ENCODE results near the gene BFAR. TPM values are rescaled to one million over a fixed set of nuclear protein-coding genes. Genes with fewer than 3 reads are reported as not detected.

Gene BFAR
- polyA plus RNA-seq, 1 donor (not counting 4 experiments of a cell fraction or from before 2014, with no cell fraction given), result 92.3 TPM

DNA sequence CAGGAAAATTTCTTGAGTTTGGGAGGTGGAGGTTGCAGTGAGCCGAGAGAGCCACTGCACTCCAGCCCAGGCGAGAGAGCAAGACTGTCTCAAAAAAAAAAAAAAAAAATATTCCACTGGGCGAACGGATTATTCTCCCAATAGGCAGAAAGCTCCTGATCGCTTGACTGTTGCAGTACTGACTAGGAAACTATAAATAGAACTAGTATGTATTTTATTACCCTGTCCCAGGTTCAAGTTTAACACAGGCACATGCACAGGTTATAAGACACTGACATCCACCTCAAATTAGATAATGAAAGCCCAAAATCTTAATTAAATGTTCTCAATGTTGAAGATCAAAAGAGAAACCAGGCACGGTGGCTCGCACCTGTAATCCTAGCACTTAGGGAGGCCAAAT lies 14.2 kb upstream of the BFAR start:
- Histone ChIP-seq H3K9me3 (ENCODE audit: control insufficient read depth, low read depth, low read length) (no peaks in the 10 kb centered on the region), H3K9ac (ENCODE audit: control insufficient read depth, extremely low read depth, insufficient read depth, low read length) (no peak overlapping the region), H3K4me3 (ENCODE audit: control insufficient read depth in 2 of 3, extremely low read depth in 1 of 3, insufficient read depth in 2 of 3, low read depth in 1 of 3, low read length in 3 of 3) (no peak overlapping the region), H4K20me1 (ENCODE audit: control insufficient read depth, extremely low read depth, insufficient read depth, low read length) (no peaks in the 10 kb centered on the region), H3K36me3 (ENCODE audit: control insufficient read depth in 2 of 2, extremely low read depth in 1 of 2, insufficient read depth in 2 of 2, low read length in 2 of 2) (peaks cover 11 to 19% of the 10 kb centered on the region in 2 experiments), H3K4me1 (ENCODE audit: control insufficient read depth, extremely low read depth, insufficient read depth, low read length) (no peaks in the 10 kb centered on the region), H3K4me2 (ENCODE audit: control insufficient read depth, extremely low read depth, insufficient read depth, low read depth, low read length) (no peak overlapping the region), H3K9me1 (ENCODE audit: control insufficient read depth, extremely low read depth, insufficient read depth, low read length) (no peaks in the 10 kb centered on the region), H3K27ac (ENCODE audit: control insufficient read depth, insufficient read depth, low read length) (no peak overlapping the region), H2AFZ (ENCODE audit: control insufficient read depth, low read length) (no peak overlapping the region), H3K27me3 (ENCODE audit: control insufficient read depth, extremely low read depth, insufficient read depth, low read length) (no peaks in the 10 kb centered on the region), H3K79me2 (ENCODE audit: control insufficient read depth, insufficient read depth, low read length) (no peaks in the 10 kb centered on the region)
- DNase-seq (ENCODE audit: low read depth, low spot score), result no peak
- no peak for FAIRE-seq
- no peak for TF ChIP-seq EZH2 (IDR thresholded peaks at IDR 0.05; ENCODE audit: low read length)
- TF ChIP-seq CTCF (optimal IDR thresholded peaks at IDR 0.05 in 1 of 3, IDR thresholded peaks at IDR 0.05 in 1 of 3, conservative IDR thresholded peaks at IDR 0.05 in 1 of 3; ENCODE audit: extremely low read depth in 1 of 3, insufficient read depth in 2 of 3, low read length in 3 of 3), result no peak
- dilution Hi-C loops (cut with MboI; ENCODE audit: extremely low pct_ligation_motif_present, low sequenced_read_pairs), result no loop called here

GRCh38 chr16:14627078-14627477 lies 5.7 kb upstream of the BFAR start:
- H3K27me3 ChIP-seq (ENCODE audit: control insufficient read depth, extremely low read depth, insufficient read depth, low read length), result no peaks in the 10 kb centered on the region
- dilution Hi-C loops (cut with MboI; ENCODE audit: extremely low pct_ligation_motif_present, low sequenced_read_pairs), result no loop called here
- peaks cover 13% of the 10 kb centered on the region for H3K79me2 ChIP-seq (ENCODE audit: control insufficient read depth, insufficient read depth, low read length)
- FAIRE-seq (no peak), DNase-seq (ENCODE audit: low read depth, low spot score) (no peak)
- H3K9me3 ChIP-seq (ENCODE audit: control insufficient read depth, low read depth, low read length), result no peaks in the 10 kb centered on the region
- no peaks in the 10 kb centered on the region for H3K9me1 ChIP-seq (ENCODE audit: control insufficient read depth, extremely low read depth, insufficient read depth, low read length)
- no peak overlapping the region for H2AFZ ChIP-seq (ENCODE audit: control insufficient read depth, low read length)
- TF ChIP-seq EZH2 (IDR thresholded peaks at IDR 0.05; ENCODE audit: low read length), result no peak
- TF ChIP-seq CTCF (optimal IDR thresholded peaks at IDR 0.05 in 1 of 3, IDR thresholded peaks at IDR 0.05 in 1 of 3, conservative IDR thresholded peaks at IDR 0.05 in 1 of 3; ENCODE audit: extremely low read depth in 1 of 3, insufficient read depth in 2 of 3, low read length in 3 of 3), result no peak
- peaks cover 16% of the 10 kb centered on the region for H3K4me1 ChIP-seq (ENCODE audit: control insufficient read depth, extremely low read depth, insufficient read depth, low read length)
- H3K27ac ChIP-seq (ENCODE audit: control insufficient read depth, insufficient read depth, low read length), result no peak overlapping the region
- H4K20me1 ChIP-seq (ENCODE audit: control insufficient read depth, extremely low read depth, insufficient read depth, low read length), result no peaks in the 10 kb centered on the region
- H3K36me3 ChIP-seq (ENCODE audit: control insufficient read depth in 2 of 2, extremely low read depth in 1 of 2, insufficient read depth in 2 of 2, low read length in 2 of 2), result peaks cover 0 to 10% of the 10 kb centered on the region in 2 experiments
- H3K4me3 ChIP-seq (ENCODE audit: control insufficient read depth in 2 of 3, extremely low read depth in 1 of 3, insufficient read depth in 2 of 3, low read depth in 1 of 3, low read length in 3 of 3), result no peak overlapping the region
- no peak overlapping the region for H3K4me2 ChIP-seq (ENCODE audit: control insufficient read depth, extremely low read depth, insufficient read depth, low read depth, low read length)
- H3K9ac ChIP-seq (ENCODE audit: control insufficient read depth, extremely low read depth, insufficient read depth, low read length), result no peak overlapping the region
